K562 (cell line): ENCODE results near the gene BAMBI. TPM values are rescaled to one million over a fixed set of nuclear protein-coding genes. Genes with fewer than 3 reads are reported as not detected.

Experiments
- ATF3 ChIP-seq, 2 experiments: fragments of 450-650 bp in 1 of 2; sonication (generic) in 1 of 2; formaldehyde crosslinking in 1 of 2; IDR thresholded peaks in 1 of 2; conservative IDR thresholded peaks in 1 of 2; 2 replicates each; pipeline versions ENCODE4 v1.6.1 to v1.8.1; 2016 to 2023; ENCODE audit warnings: mild to moderate bottlenecking in 2 of 2, moderate library complexity in 2 of 2, inconsistent platforms in 1 of 2, missing genetic modification reagents in 1 of 2
- CBX5 ChIP-seq: IDR thresholded peaks from 2 replicates; pipeline ENCODE4 v1.6.1; 2014; ENCODE audit warnings: low read depth, borderline replicate concordance
- CREM ChIP-seq: IDR thresholded peaks from 2 replicates; pipeline ENCODE4 v1.6.1; 2014; ENCODE audit warnings: antibody characterized with exemption, low read depth
- CTCF ChIP-seq, 3 experiments: IDR thresholded peaks in 2 of 3; conservative IDR thresholded peaks in 1 of 3; 2 replicates each; pipeline ENCODE4 v1.5.1; 2011 to 2012; ENCODE audit warnings: low read length in 3 of 3, mild to moderate bottlenecking in 3 of 3, control low read depth in 2 of 3, improper control_type of control experiment in 1 of 3, inconsistent platforms in 1 of 3, low read depth in 1 of 3, mixed read lengths in 1 of 3, moderate library complexity in 1 of 3; ENCODE audit not compliant: insufficient read depth in 2 of 3
- ESRRA ChIP-seq: fragments of 450-650 bp; IDR thresholded peaks from 2 replicates; pipeline ENCODE4 v1.6.1; 2014; ENCODE audit warnings: low read depth, mild to moderate bottlenecking, moderate library complexity, borderline replicate concordance
- GTF2E2 ChIP-seq: fragments of 200-800 bp; sonication (Bioruptor generic); IDR thresholded peaks from 2 replicates; pipeline ENCODE4 v1.6.1; 2016; ENCODE audit warnings: missing genetic modification characterization, missing compliant biosample characterization
- HSF4 ChIP-seq: fragments of 250-450 bp; sonication (Bioruptor Pico); IDR thresholded peaks from 2 replicates; pipeline ENCODE4 v2.1.2; 2022; ENCODE audit warnings: mild to moderate bottlenecking, moderate library complexity, borderline replicate concordance
- JUND ChIP-seq, 2 experiments: IDR thresholded peaks; 2 replicates in 1 of 2; 3 replicates in 1 of 2; pipeline ENCODE4 v1.6.1; 2011; ENCODE audit warnings: borderline replicate concordance in 2 of 2, low read depth in 2 of 2, low read length in 2 of 2, improper control_type of control experiment in 1 of 2, missing biosample characterization in 1 of 2, missing genetic modification characterization in 1 of 2, missing genetic modification reagents in 1 of 2
- NFIC ChIP-seq: fragments of 450-650 bp; IDR thresholded peaks from 2 replicates; pipeline ENCODE4 v1.6.1; 2017; ENCODE audit warnings: mild to moderate bottlenecking, inconsistent platforms
- NKRF ChIP-seq: fragments of 450-650 bp; IDR thresholded peaks from 2 replicates; pipeline ENCODE4 v1.6.1; 2016; ENCODE audit warnings: borderline replicate concordance
- PCBP2 ChIP-seq: fragments of 200-400 bp; formaldehyde crosslinking; IDR thresholded peaks from 2 replicates; pipeline ENCODE4 v1.6.1; 2018; ENCODE audit warnings: low read length, low read depth, mild to moderate bottlenecking, moderate library complexity; ENCODE audit not compliant: poor library complexity, severe bottlenecking
- PHB2 ChIP-seq: fragments of 450-650 bp; IDR thresholded peaks from 2 replicates; pipeline ENCODE4 v1.6.1; 2017; ENCODE audit warnings: low read depth
- RCOR1 ChIP-seq, 2 experiments: IDR thresholded peaks; 2 replicates each; pipeline ENCODE4 v1.6.1; 2012; ENCODE audit warnings: low read depth in 2 of 2, low read length in 2 of 2, borderline replicate concordance in 1 of 2, improper control_type of control experiment in 1 of 2
- ZFP1 ChIP-seq: fragments of 450-650 bp; formaldehyde crosslinking; IDR thresholded peaks from 2 replicates; pipeline ENCODE4 v1.4.0; 2020; ENCODE audit warnings: mild to moderate bottlenecking, mixed read lengths
- ZFP36 ChIP-seq: fragments of 150-350 bp; IDR thresholded peaks from 2 replicates; pipeline ENCODE4 v1.6.1; 2018; ENCODE audit warnings: low read length, low read depth; ENCODE audit not compliant: partially characterized antibody
- ZNF280B ChIP-seq: fragments of 250-450 bp; sonication (Bioruptor Pico); IDR thresholded peaks from 2 replicates; pipeline ENCODE4 v1.5.1; 2021; ENCODE audit warnings: mild to moderate bottlenecking
- ZNF384 ChIP-seq: IDR thresholded peaks from 2 replicates; pipeline ENCODE4 v1.6.1; 2012; ENCODE audit warnings: low read depth, low read length, improper control_type of control experiment
- polyA plus RNA-seq, 8 experiments: library from polyadenylated mRNA; depleted of rRNA in 4 of 8; stranded (reverse) in 5 of 8; unstranded in 3 of 8; fragments of >200 nt; fragmentation: Nextera tagmentation in 2 of 8; fragmentation: Illumina TruSeq in 1 of 8; extraction: Ambion mirVana in 2 of 8; extraction: Trizol in 1 of 8; gene quantifications; 2 replicates each; pipeline versions ENCODE4 v1.2.1 to v1.2.3, GENCODE V29; 2011 to 2014; ENCODE audit warnings: inconsistent platforms in 1 of 8, missing spikeins in 1 of 8
- total RNA-seq, 7 experiments: library from RNA; depleted of rRNA in 6 of 7; stranded (reverse); fragments of >200 nt in 6 of 7; fragmentation: Illumina TruSeq in 2 of 7; extraction: Trizol in 2 of 7; gene quantifications; 2 replicates each; pipeline versions ENCODE4 v1.2.1 to v1.2.3, GENCODE V29; 2011 to 2021; ENCODE audit warnings: low replicate concordance in 1 of 7

Gene BAMBI
- total and polyA plus RNA-seq, 9 of the 15 experiments (the other 6 are each of a cell fraction or from before 2014, with no cell fraction given): 2.0 to 21.8 (median 13.5) TPM

- TF ChIP-seq JUND (IDR thresholded peaks at IDR 0.05; ENCODE audit: borderline replicate concordance, low read depth, low read length): no peak; the same call in 1 of the 2 replicates
- TF ChIP-seq JUND (tag; IDR thresholded peaks at IDR 0.05; ENCODE audit: borderline replicate concordance, low read depth, low read length): peak; percentile 32; the same call in 2 of the 3 replicates
- peak; percentile 39; the same call in 1 of the 2 replicates for TF ChIP-seq ZNF384
- TF ChIP-seq CTCF (IDR thresholded peaks at IDR 0.05 in 2 of 3, conservative IDR thresholded peaks at IDR 0.05 in 1 of 3; ENCODE audit: insufficient read depth in 2 of 3, low read depth in 1 of 3, low read length in 3 of 3): peak; percentile 92 to 93 (median 92)
- TF ChIP-seq PHB2: no peak
- TF ChIP-seq RCOR1 (IDR thresholded peaks at IDR 0.05; ENCODE audit: borderline replicate concordance in 1 of 2, low read depth in 2 of 2, low read length in 2 of 2): 0 out of 4 replicates have a peak, but pooled peaks of 1 of the 2 experiments have one; percentile 40
- no peak for TF ChIP-seq ZFP1 (CRISPR knock-in tag)
- no peak for TF ChIP-seq HSF4 (CRISPR knock-in tag)
- 0 out of 2 replicates have a peak, but pooled peaks have one; percentile 30 for TF ChIP-seq CREM
- TF ChIP-seq ATF3 (IDR thresholded peaks at IDR 0.05): peak; percentile 82
- TF ChIP-seq ATF3 (CRISPR knock-in tag; conservative IDR thresholded peaks at IDR 0.05): no peak
- TF ChIP-seq NKRF: no peak
- no peak for TF ChIP-seq GTF2E2
- no peak for TF ChIP-seq CBX5
- 0 out of 2 replicates have a peak, but pooled peaks have one; percentile 11 for TF ChIP-seq ESRRA
- no peak for TF ChIP-seq PCBP2
- peak; percentile 17; the same call in 1 of the 2 replicates for TF ChIP-seq NFIC
- no peak for TF ChIP-seq ZNF280B (CRISPR knock-in tag)
- no peak for TF ChIP-seq ZFP36
These were observed 49.0 kb upstream of the BAMBI start (continued) for GRCh38 chr10:28628184-28628893.
